B cell (primary cell): ENCODE measurements around the gene IWS1. TPM values are rescaled to one million over a fixed set of nuclear protein-coding genes. Genes with fewer than 3 reads are reported as not detected.

Experiments
- ATAC-seq: fragments of 200-7000 bp; cut with Tn5 transposase; one replicate; pipeline ENCODE4 v1.10.0; 2021; ENCODE audit warnings: low read depth, mild to moderate bottlenecking, moderate number of reproducible peaks, moderate library complexity
- CTCF ChIA-PET: fragments of 350-600 bp; sonication (Branson Sonifier 250); formaldehyde crosslinking; loops from one replicate; lab custom pipeline; 2021; ENCODE audit warnings: antibody characterized with exemption, inconsistent platforms; lab: Charles Lee
- POLR2A ChIA-PET: fragments of 350-600 bp; sonication (Branson Sonifier 250); formaldehyde crosslinking; loops from one replicate; lab custom pipeline; 2021; ENCODE audit warnings: antibody characterized with exemption; lab: Charles Lee
- DNase-seq: peaks from one replicate; pipeline ENCODE4 v3.0.0; 2013
- H2AFZ ChIP-seq: 2 replicates; pipeline ENCODE4 v1.6.1; 2012; ENCODE audit warnings: mild to moderate bottlenecking, low read depth, low read length; ENCODE audit not compliant: insufficient read depth, poor library complexity, severe bottlenecking
- H3K27ac ChIP-seq, 2 donors: 1 replicate in 1 of 2; 2 replicates in 1 of 2; pipeline ENCODE4 v1.5.1; 2012 to 2013; ENCODE audit warnings: low read length in 2 of 2, mild to moderate bottlenecking in 2 of 2, moderate library complexity in 1 of 2
- H3K27me3 ChIP-seq, 4 experiments: fragments of 200-600 bp in 1 of 4; sonication (generic) in 1 of 4; replicated peaks in 1 of 4; 1 replicate in 2 of 4; 2 replicates in 2 of 4; pipeline versions ENCODE4 v1.6.1 to v1.7.0; 2013 to 2016; ENCODE audit warnings: low read length in 3 of 4, mild to moderate bottlenecking in 2 of 4, mixed read lengths in 1 of 4, moderate library complexity in 1 of 4; ENCODE audit not compliant: insufficient read depth in 4 of 4, control insufficient read depth in 3 of 4; ENCODE audit errors: control extremely low read depth in 1 of 4
- H3K36me3 ChIP-seq, 2 experiments: replicated peaks in 1 of 2; 1 replicate in 1 of 2; 2 replicates in 1 of 2; pipeline versions ENCODE4 v1.6.1 to v1.7.1; 2013; ENCODE audit warnings: low read length in 1 of 2; ENCODE audit not compliant: insufficient read depth in 2 of 2, control insufficient read depth in 1 of 2; ENCODE audit errors: control extremely low read depth in 1 of 2, extremely low read depth in 1 of 2
- H3K4me1 ChIP-seq, 2 donors: fragments of 200-600 bp in 1 of 2; sonication (generic) in 1 of 2; 1 replicate in 1 of 2; 2 replicates in 1 of 2; pipeline versions ENCODE4 v1.5.1 to v1.6.1; 2013 to 2017; ENCODE audit warnings: low read length in 2 of 2; ENCODE audit not compliant: control insufficient read depth in 2 of 2, insufficient read depth in 2 of 2
- H3K4me2 ChIP-seq: replicated peaks from 2 replicates; pipeline ENCODE3; 2012; ENCODE audit warnings: mild to moderate bottlenecking, low read depth, low read length; ENCODE audit not compliant: poor library complexity, severe bottlenecking
- H3K4me3 ChIP-seq, 5 experiments: fragments of 200-600 bp in 1 of 5; sonication (generic) in 1 of 5; 1 replicate in 3 of 5; 2 replicates in 2 of 5; pipeline versions ENCODE4 v1.5.1 to v1.7.0; 2011 to 2016; ENCODE audit warnings: low read length in 4 of 5, mild to moderate bottlenecking in 4 of 5, low read depth in 2 of 5, control low read depth in 1 of 5, moderate library complexity in 1 of 5; ENCODE audit not compliant: insufficient read depth in 1 of 5; ENCODE audit errors: control extremely low read depth in 1 of 5, extremely low read depth in 1 of 5
- H3K79me2 ChIP-seq: fragments of 200-600 bp; sonication (generic); one replicate; pipeline ENCODE4 v1.6.0; 2016; ENCODE audit warnings: low read length; ENCODE audit not compliant: control insufficient read depth, insufficient read depth
- H3K9ac ChIP-seq: fragments of 200-600 bp; sonication (generic); 2 replicates; pipeline ENCODE4 v1.6.1; 2017; ENCODE audit warnings: mild to moderate bottlenecking, low read length, moderate library complexity
- H3K9me3 ChIP-seq, 3 donors: one replicate each; pipeline versions ENCODE4 v1.6.1 to v1.7.1; 2013; ENCODE audit warnings: low read length in 2 of 3; ENCODE audit not compliant: control insufficient read depth in 2 of 3, insufficient read depth in 1 of 3; ENCODE audit errors: control extremely low read depth in 1 of 3
- H4K20me1 ChIP-seq: 2 replicates; pipeline ENCODE4 v1.6.0; 2012; ENCODE audit warnings: mild to moderate bottlenecking, low read length; ENCODE audit not compliant: insufficient read depth, control insufficient read depth, poor library complexity, severe bottlenecking
- H3K27ac Mint-ChIP-seq: one replicate; pipeline ENCODE4 v1.8.0; 2021; ENCODE audit warnings: mixed read lengths
- H3K27me3 Mint-ChIP-seq: one replicate; pipeline ENCODE4 v1.8.0; 2021; ENCODE audit warnings: mixed read lengths
- H3K4me1 Mint-ChIP-seq: one replicate; pipeline ENCODE4 v1.8.0; 2021; ENCODE audit warnings: mixed read lengths
- H3K4me3 Mint-ChIP-seq: one replicate; pipeline ENCODE4 v1.8.0; 2021; ENCODE audit warnings: mixed read lengths
- H3K9me3 Mint-ChIP-seq: one replicate; pipeline ENCODE4 v1.8.0; 2022; ENCODE audit warnings: mixed read lengths; ENCODE audit not compliant: insufficient read depth
- CTCF ChIP-seq: fragments of 200-600 bp; IDR thresholded peaks from one replicate; pipeline ENCODE4 v1.8.0; 2022; ENCODE audit warnings: antibody characterized with exemption, mild to moderate bottlenecking
- EZH2 ChIP-seq: IDR thresholded peaks from 2 replicates; pipeline ENCODE4 v1.6.1; 2012; ENCODE audit warnings: borderline replicate concordance, low read depth, mild to moderate bottlenecking, moderate library complexity, low read length; ENCODE audit not compliant: insufficient read depth, poor library complexity, severe bottlenecking
- WGBS: methylation state at CpG from one replicate; pipeline ENCODE4 v1.1.5; 2013; ENCODE audit warnings: missing lambda C conversion rate; ENCODE audit not compliant: insufficient coverage; 5-methylcytosine and 5-hydroxymethylcytosine counted together
- intact Hi-C: fragments of 100-400 bp; cut with micrococcal nuclease; formaldehyde crosslinking; loops from one replicate; pipeline ENCODE4 v1.10.0; 2022
- polyA plus RNA-seq: library from polyadenylated mRNA; depleted of rRNA; stranded (reverse); fragments of >200 nt; gene quantifications from 2 replicates; pipeline ENCODE4 v1.2.3, GENCODE V29; 2012
- total RNA-seq, 2 donors: library from RNA; stranded (reverse); fragments of 120-200 nt in 1 of 2; gene quantifications; 1 replicate in 1 of 2; 2 replicates in 1 of 2; pipeline versions ENCODE4 v1.2.3 to v1.2.4, GENCODE V29; 2013 to 2022

The IWS1 gene
- total and polyA plus RNA-seq, 2 donors (not counting 1 experiment from before 2014, with no cell fraction given): 22.5 to 45.9 TPM

- Histone ChIP-seq H3K9me3 (no peaks in the 10 kb centered on the region), H2AFZ (no peak overlapping the region), H3K4me1 (peaks cover 6 to 12% of the 10 kb centered on the region in 2 donors), H3K79me2 (no peaks in the 10 kb centered on the region), H3K4me3 (no peak overlapping the region), H3K9ac (no peak overlapping the region), H4K20me1 (no peaks in the 10 kb centered on the region), H3K27me3 (no peaks in the 10 kb centered on the region), H3K4me2 (no peak overlapping the region), H3K36me3 (no peaks in the 10 kb centered on the region), H3K27ac (no peak overlapping the region)
- DNase-seq (no peak), ATAC-seq (no peak)
- POLR2A ChIA-PET: no interaction called here
- Mint-ChIP-seq H3K4me3 (no peak overlapping the region), H3K9me3 (no peaks in the 10 kb centered on the region), H3K27ac (no peak overlapping the region), H3K4me1 (peaks cover 18% of the 10 kb centered on the region), H3K27me3 (no peaks in the 10 kb centered on the region)
- CTCF ChIA-PET: no interaction called here
- intact Hi-C loops: no loop called here
- 97% methylated on average over 6 of the region's 6 CpGs for WGBS
- TF ChIP-seq CTCF (no peak), EZH2 (no peak)
Measured at GRCh38 chr2:127568128-127568527, 41.8 kb upstream of the IWS1 start.

GRCh38 chr2:127567351-127567854, 41.1 kb upstream of the IWS1 start:
- no peak for ATAC-seq
- H3K4me2 ChIP-seq: no peak overlapping the region
- no peak overlapping the region for H2AFZ ChIP-seq
- TF ChIP-seq CTCF (no peak), EZH2 (no peak)
- Mint-ChIP-seq H3K4me1 (peaks cover 15% of the 10 kb centered on the region), H3K27ac (no peak overlapping the region), H3K9me3 (peaks cover 2% of the 10 kb centered on the region), H3K27me3 (no peaks in the 10 kb centered on the region), H3K4me3 (no peak overlapping the region)
- H3K9me3 ChIP-seq: no peaks in the 10 kb centered on the region
- no peaks in the 10 kb centered on the region for H3K36me3 ChIP-seq
- 94% methylated on average over 4 of the region's 5 CpGs for WGBS
- H3K4me1 ChIP-seq: peaks cover 6 to 15% of the 10 kb centered on the region in 2 donors
- no peak overlapping the region for H3K4me3 ChIP-seq
- ChIA-PET POLR2A (no interaction called here), CTCF (interaction anchor here (0.8 kb wide), 1 partner anchor 23 kb away, joined by 4 read pairs; no protein-coding TSS in a partner anchor)
- no peaks in the 10 kb centered on the region for H4K20me1 ChIP-seq
- H3K27me3 ChIP-seq: no peaks in the 10 kb centered on the region
- no peak overlapping the region for H3K9ac ChIP-seq
- H3K79me2 ChIP-seq: no peaks in the 10 kb centered on the region
- no peak overlapping the region for H3K27ac ChIP-seq
- intact Hi-C loops: no loop called here
- no peak for DNase-seq
